ENCODE measurements around the gene INO80B. TPM values are rescaled to one million over a fixed set of nuclear protein-coding genes. Genes with fewer than 3 reads are reported as not detected.

The INO80B gene
- polyA plus RNA-seq, 1 donor from 2014 or later, result 35.2 TPM

GRCh38 chr2:74438248-74438647 is 16.6 kb upstream of the INO80B start:
- H3K9ac ChIP-seq (ENCODE audit: low read length), result no peak overlapping the region
- no peak overlapping the region for H3K4me2 ChIP-seq (ENCODE audit: low read length)
- H3K9me3 ChIP-seq (ENCODE audit: low read length), result no peaks in the 10 kb centered on the region
- H3K9me2 ChIP-seq (ENCODE audit: insufficient read depth, low read length), result no peaks in the 10 kb centered on the region
- no peaks in the 10 kb centered on the region for H3K79me2 ChIP-seq (replicated peaks; ENCODE audit: insufficient read depth, low read length)
- no peak overlapping the region for H2AFZ ChIP-seq (ENCODE audit: low read depth, low read length)
- H3F3A ChIP-seq (ENCODE audit: insufficient read depth, low read length, poor library complexity, severe bottlenecking), result no peaks in the 10 kb centered on the region
- peaks cover 29% of the 10 kb centered on the region for H3K27me3 ChIP-seq (ENCODE audit: insufficient read depth, low read depth, low read length)
- no peaks in the 10 kb centered on the region for H4K20me1 ChIP-seq (ENCODE audit: insufficient read depth)
- H3K36me3 ChIP-seq (ENCODE audit: insufficient read depth, low read length), result no peaks in the 10 kb centered on the region
- no peak overlapping the region for H3K27ac ChIP-seq (ENCODE audit: low read length)
- TF ChIP-seq POLR2AphosphoS5 (IDR thresholded peaks at IDR 0.05) (no peak), SMC3 (conservative IDR thresholded peaks at IDR 0.05; ENCODE audit: poor library complexity) (no peak), RAD21 (conservative IDR thresholded peaks at IDR 0.05) (no peak), TAF1 (IDR thresholded peaks at IDR 0.05; ENCODE audit: low read depth) (no peak)
- TF ChIP-seq, protein P1, sequence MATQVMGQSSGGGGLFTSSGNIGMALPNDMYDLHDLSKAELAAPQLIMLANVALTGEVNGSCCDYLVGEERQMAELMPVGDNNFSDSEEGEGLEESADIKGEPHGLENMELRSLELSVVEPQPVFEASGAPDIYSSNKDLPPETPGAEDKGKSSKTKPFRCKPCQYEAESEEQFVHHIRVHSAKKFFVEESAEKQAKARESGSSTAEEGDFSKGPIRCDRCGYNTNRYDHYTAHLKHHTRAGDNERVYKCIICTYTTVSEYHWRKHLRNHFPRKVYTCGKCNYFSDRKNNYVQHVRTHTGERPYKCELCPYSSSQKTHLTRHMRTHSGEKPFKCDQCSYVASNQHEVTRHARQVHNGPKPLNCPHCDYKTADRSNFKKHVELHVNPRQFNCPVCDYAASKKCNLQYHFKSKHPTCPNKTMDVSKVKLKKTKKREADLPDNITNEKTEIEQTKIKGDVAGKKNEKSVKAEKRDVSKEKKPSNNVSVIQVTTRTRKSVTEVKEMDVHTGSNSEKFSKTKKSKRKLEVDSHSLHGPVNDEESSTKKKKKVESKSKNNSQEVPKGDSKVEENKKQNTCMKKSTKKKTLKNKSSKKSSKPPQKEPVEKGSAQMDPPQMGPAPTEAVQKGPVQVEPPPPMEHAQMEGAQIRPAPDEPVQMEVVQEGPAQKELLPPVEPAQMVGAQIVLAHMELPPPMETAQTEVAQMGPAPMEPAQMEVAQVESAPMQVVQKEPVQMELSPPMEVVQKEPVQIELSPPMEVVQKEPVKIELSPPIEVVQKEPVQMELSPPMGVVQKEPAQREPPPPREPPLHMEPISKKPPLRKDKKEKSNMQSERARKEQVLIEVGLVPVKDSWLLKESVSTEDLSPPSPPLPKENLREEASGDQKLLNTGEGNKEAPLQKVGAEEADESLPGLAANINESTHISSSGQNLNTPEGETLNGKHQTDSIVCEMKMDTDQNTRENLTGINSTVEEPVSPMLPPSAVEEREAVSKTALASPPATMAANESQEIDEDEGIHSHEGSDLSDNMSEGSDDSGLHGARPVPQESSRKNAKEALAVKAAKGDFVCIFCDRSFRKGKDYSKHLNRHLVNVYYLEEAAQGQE (IDR thresholded peaks at IDR 0.05; ENCODE audit: borderline replicate concordance), result no peak
- no peak overlapping the region for H3K4me3 ChIP-seq (ENCODE audit: low read length)

GRCh38 chr2:74439373-74439772 is 15.5 kb upstream of the INO80B start:
- no peaks in the 10 kb centered on the region for H3K79me2 ChIP-seq (replicated peaks; ENCODE audit: insufficient read depth, low read length)
- H3K27ac ChIP-seq (ENCODE audit: low read length), result no peak overlapping the region
- peak overlapping the region; percentile 57 for H3K4me3 ChIP-seq (ENCODE audit: low read length)
- no peaks in the 10 kb centered on the region for H3K9me3 ChIP-seq (ENCODE audit: low read length)
- no peaks in the 10 kb centered on the region for H3K9me2 ChIP-seq (ENCODE audit: insufficient read depth, low read length)
- H2AFZ ChIP-seq (ENCODE audit: low read depth, low read length), result no peak overlapping the region
- H3K27me3 ChIP-seq (ENCODE audit: insufficient read depth, low read depth, low read length), result peaks cover 29% of the 10 kb centered on the region
- H3K36me3 ChIP-seq (ENCODE audit: insufficient read depth, low read length), result no peaks in the 10 kb centered on the region
- peak overlapping the region; percentile 45 for H3K9ac ChIP-seq (ENCODE audit: low read length)
- H4K20me1 ChIP-seq (ENCODE audit: insufficient read depth), result no peaks in the 10 kb centered on the region
- no peak for TF ChIP-seq EZH2 (IDR thresholded peaks at IDR 0.05; ENCODE audit: borderline replicate concordance, insufficient read depth, low read length, poor library complexity, severe bottlenecking)
- no peak for TF ChIP-seq MXI1 (conservative IDR thresholded peaks at IDR 0.05; ENCODE audit: poor library complexity, severe bottlenecking)
- TF ChIP-seq TAF1 (IDR thresholded peaks at IDR 0.05; ENCODE audit: low read depth), result no peak
- TF ChIP-seq EP300 (conservative IDR thresholded peaks at IDR 0.05; ENCODE audit: poor library complexity, severe bottlenecking), result no peak
- TF ChIP-seq SMC3 (conservative IDR thresholded peaks at IDR 0.05; ENCODE audit: poor library complexity), result no peak
- TF ChIP-seq RAD21 (conservative IDR thresholded peaks at IDR 0.05), result no peak
- TF ChIP-seq, protein P1 (IDR thresholded peaks at IDR 0.05; ENCODE audit: borderline replicate concordance), result no peak
- no peak for TF ChIP-seq POLR2AphosphoS5 (IDR thresholded peaks at IDR 0.05)
- TF ChIP-seq, protein P2, sequence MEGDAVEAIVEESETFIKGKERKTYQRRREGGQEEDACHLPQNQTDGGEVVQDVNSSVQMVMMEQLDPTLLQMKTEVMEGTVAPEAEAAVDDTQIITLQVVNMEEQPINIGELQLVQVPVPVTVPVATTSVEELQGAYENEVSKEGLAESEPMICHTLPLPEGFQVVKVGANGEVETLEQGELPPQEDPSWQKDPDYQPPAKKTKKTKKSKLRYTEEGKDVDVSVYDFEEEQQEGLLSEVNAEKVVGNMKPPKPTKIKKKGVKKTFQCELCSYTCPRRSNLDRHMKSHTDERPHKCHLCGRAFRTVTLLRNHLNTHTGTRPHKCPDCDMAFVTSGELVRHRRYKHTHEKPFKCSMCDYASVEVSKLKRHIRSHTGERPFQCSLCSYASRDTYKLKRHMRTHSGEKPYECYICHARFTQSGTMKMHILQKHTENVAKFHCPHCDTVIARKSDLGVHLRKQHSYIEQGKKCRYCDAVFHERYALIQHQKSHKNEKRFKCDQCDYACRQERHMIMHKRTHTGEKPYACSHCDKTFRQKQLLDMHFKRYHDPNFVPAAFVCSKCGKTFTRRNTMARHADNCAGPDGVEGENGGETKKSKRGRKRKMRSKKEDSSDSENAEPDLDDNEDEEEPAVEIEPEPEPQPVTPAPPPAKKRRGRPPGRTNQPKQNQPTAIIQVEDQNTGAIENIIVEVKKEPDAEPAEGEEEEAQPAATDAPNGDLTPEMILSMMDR (IDR thresholded peaks at IDR 0.05; ENCODE audit: poor library complexity, severe bottlenecking), result no peak
- H3K4me2 ChIP-seq (ENCODE audit: low read length), result no peak overlapping the region
- H3F3A ChIP-seq (ENCODE audit: insufficient read depth, low read length, poor library complexity, severe bottlenecking), result no peaks in the 10 kb centered on the region

Measured in neural cell (in vitro differentiated cells).